A673 (cell line): ENCODE measurements around the gene PPP4R2.

Experiments
- CTCF ChIP-seq: fragments of 300-800, 200-600 bp; sonication (generic); conservative IDR thresholded peaks from 2 replicates; pipeline ENCODE4 v1.5.1; 2017; ENCODE audit warnings: low read depth, mild to moderate bottlenecking, antibody characterized with exemption, low read length, moderate library complexity, mixed read lengths
- EZH2 ChIP-seq: fragments of 200-600 bp; sonication (generic); IDR thresholded peaks from 2 replicates; pipeline ENCODE4 v1.6.1; 2017; ENCODE audit warnings: borderline replicate concordance, low read depth, mild to moderate bottlenecking, mixed read lengths, antibody characterized with exemption, low read length; ENCODE audit not compliant: poor library complexity, severe bottlenecking

GRCh38 chr3:72970942-72971341 is 25.7 kb upstream of the PPP4R2 start:
- TF ChIP-seq CTCF (no peak), EZH2 (no peak)
